ENCODE measurements around the gene FOXR1.

GRCh38 chr11:119025978-119026766 is 54.6 kb downstream of the FOXR1 start:
- TF ChIP-seq CTCF (conservative IDR thresholded peaks at IDR 0.05; ENCODE audit: low read depth, low read length) (no peak), EZH2 (IDR thresholded peaks at IDR 0.05; ENCODE audit: borderline replicate concordance, low read depth, low read length, poor library complexity, severe bottlenecking) (no peak)

Measured in A673 (cell line).